Left cardiac atrium (tissue), 4 donors: Measurements from ENCODE around the gene ST6GALNAC5. TPM values are rescaled to one million over a fixed set of nuclear protein-coding genes. Genes with fewer than 3 reads are reported as not detected.

Experiments used
- ATAC-seq, 2 donors: fragments of 200-7000 bp; cut with Tn5 transposase; one replicate each; pipeline ENCODE4 v1.9.1; 2020; ENCODE audit warnings: mild to moderate bottlenecking in 2 of 2, moderate library complexity in 2 of 2
- DNase-seq: peaks from one replicate; pipeline ENCODE4 v3.0.0-alpha.2; 2020
- intact Hi-C, 2 donors: fragments of 100-400 bp; cut with DNase I; formaldehyde crosslinking; loops; one replicate each; pipeline versions ENCODE4 v1.14.1 to v1.15.1; 2022 to 2023
- total RNA-seq, 2 donors: library from RNA; stranded (reverse); fragmentation: NEBNext Ultra II Directional; extraction: Animal tissue kit (Norgen Biotek cat#: 25700); gene quantifications; one replicate each; pipeline ENCODE4 v1.2.1, GENCODE V29; 2021
- donor health status: DM: no; HTN: yes; CAD: no.
- donor health status: DM: no; HTN: yes; CAD: no; lungs with severe emphysema.
- donor health status: DM: yes; HTN: yes; CAD: no.
- donor health status: Dilated cardiomyopathy.

ST6GALNAC5 gene
- total RNA-seq, 2 donors from 2014 or later, result 0.52 to 0.71 TPM

DNA sequence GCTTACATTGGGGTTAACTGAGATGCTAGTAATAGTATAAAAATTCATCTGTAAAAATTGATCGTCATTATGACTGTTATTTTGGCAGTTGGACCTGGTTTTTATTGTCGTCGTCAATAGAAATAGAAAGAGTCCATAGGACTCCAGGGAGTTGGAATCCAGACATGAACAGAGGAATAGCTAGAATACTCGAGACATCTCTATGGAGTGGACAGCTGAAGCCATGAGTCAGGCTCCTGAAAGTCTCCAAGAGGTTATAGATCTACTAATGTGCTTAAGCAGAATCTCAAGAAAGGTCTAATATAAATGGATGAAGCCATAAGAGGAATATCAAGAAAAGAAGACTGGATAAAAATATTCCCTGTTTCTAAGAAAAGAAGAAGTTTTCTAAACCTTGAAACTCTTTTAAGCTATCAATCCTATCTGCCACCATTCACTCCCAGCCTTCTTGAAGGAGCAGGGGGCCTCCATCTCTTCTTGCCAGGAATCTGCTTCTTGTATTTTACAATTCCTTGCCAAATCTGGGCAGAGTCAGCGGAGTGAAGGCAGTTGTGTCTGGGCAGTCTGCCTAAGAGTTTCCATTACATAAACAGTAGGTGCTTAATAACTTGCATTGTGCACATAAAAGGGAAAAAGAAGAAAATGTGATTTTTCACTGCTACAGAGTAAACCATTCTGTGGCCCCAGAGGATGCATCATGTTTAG, 163.3 kb downstream of the ST6GALNAC5 start:
- ATAC-seq, result no peak
- intact Hi-C loops, result no loop called here

DNA sequence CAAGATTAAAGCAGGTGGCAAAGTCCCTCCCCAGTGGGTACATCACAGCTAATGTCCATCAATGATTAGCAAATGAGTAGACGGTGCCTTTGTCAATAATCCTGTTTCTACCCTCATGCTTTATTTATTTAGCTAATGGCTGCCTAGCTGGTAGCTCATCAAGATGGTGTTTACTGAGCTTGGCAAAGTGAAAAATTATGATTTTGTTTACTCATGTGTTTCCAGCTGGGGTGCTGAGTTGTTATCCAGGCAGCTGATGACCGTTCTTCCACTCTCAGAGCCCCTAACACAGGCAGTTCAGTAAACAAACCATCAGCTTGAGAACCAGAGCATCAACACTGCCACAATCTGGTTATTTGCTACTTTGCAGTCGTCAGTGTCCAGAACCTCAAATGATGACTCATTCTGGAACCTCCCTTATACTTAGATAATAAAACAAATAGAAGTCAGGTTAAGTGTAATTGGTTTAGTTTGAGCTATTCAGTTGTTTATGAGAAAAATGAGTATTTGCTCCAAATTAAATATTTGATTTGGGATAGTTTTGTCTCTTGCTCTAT, 163.9 kb downstream of the ST6GALNAC5 start:
- peak in 1 of 2 donors; percentile 47 for ATAC-seq
- intact Hi-C loops, result no loop called here
- DNase-seq, result no peak

More for the DNA sequence above, 163.3 kb downstream of the ST6GALNAC5 start:
- DNase-seq, result no peak

DNA sequence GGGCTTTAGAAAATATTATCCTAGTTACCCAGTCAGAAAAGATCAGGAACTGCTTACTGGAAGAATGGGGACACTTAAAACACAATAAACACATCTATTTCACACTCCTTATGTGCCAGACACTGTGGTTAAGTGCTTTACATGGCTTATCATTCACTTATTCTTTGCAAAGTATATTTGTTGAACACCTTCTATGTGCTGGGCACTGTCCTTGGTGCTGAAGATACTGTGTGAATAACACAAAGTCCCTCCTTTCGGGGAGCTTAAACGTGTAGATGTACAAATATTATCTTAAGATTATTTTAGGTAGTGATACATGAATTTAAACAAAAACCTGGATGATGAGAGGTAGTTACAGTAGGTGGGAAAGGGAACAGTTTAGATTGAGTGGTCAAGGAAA, 169.3 kb downstream of the ST6GALNAC5 start:
- intact Hi-C loops, result no loop called here
- no peak for ATAC-seq
- DNase-seq, result no peak

DNA sequence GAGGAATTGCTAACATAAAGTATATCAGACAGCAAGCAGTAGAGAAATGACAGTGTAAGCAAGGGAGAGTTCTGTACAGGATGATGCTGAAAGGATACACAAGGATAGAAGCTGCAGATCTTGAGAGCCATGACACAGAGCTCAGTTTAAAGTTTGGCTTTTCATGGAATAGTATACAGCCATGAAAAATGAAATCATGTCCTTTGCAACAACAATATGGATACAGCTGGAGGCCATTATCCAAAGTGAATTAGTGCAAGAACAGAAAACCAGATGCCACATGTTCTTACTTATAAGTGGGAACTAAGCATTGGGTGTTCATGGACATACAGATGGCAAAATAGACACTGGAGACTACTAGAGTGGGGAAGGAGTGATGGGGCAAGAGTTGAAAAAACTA, 169.8 kb downstream of the ST6GALNAC5 start:
- DNase-seq (no peak), ATAC-seq (no peak)
- intact Hi-C loops, result no loop called here

DNA sequence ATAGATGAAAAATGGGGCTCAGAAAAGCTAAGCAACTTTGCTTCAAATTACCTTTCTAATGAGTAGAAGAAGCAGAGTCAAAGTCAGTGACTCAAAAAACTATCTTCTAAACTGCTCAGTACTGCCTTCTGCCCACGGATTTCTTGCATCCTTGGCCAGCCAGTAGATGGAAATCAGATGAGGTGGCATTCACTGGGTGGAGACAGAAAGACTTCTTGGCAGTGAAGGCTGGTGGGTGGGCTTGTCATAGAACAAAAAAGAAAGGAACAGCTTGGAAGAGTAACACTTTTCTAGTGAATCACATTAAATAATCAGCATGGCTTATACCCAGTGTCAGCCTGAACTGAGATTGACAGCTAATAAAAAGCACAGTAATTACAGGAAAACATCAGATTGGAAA, 170.7 kb downstream of the ST6GALNAC5 start:
- DNase-seq (no peak), ATAC-seq (no peak)
- intact Hi-C loops, result no loop called here

DNA sequence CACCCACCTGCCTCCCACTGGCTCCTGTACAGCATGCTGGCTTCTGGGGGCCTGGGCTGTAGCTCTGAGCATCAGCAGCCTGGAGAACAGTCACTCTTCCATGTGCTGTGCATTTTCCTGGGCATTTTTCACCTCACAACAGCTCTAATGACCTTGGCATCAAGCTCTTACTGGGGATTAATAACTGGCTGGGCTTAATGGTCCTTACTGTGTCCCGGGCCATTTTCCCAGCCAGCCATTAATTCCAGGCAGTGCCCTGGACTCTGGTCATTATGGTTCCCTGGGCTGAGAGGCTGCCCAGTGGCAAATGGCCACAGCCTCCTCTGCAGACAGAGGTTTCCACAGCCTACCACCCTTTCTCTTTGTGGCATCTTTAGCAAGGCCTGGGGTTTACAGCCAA, 171.8 kb downstream of the ST6GALNAC5 start:
- DNase-seq (no peak), ATAC-seq (no peak)
- intact Hi-C loops, result no loop called here

DNA sequence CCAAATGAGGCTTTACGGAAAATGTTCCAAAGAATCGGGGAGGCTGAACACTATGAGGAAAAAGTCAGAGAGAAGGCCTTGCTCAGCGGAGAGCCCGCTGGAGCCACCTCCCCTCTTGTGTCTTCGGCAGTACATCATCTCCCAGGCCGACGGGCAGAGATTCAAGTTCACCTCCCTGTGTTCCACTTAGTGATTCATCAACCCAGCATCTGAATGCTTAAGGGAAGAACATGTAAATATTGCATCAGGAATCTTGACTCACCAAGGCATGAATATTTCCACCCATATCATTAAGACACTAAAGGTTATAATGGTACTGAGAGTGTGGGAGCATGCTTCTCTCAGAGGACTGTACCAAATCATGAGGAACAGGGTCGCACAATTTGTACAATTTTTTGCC, 172.5 kb downstream of the ST6GALNAC5 start:
- ATAC-seq (peak in 1 of 2 donors; percentile 96), DNase-seq (no peak)
- intact Hi-C loops, result no loop called here

DNA sequence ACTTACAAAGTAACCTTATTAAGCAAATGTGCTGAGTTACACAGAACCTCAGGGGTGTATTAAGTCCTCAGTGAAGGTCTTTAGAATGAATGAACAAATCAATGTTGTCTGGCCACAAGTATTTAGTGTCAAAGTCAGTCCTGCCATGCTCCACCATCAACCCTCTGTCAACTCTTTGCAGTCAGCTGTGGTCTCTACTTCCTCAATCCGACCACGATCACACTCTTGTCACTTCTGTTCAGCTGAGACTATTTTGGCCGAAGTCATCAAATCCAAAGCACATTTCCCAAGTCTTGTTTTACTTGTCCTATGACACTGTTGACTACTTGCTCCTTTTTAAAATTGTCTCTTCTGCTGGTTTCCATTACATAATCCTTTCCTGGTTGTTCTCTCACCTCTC, 173.5 kb downstream of the ST6GALNAC5 start:
- DNase-seq (no peak), ATAC-seq (no peak)
- intact Hi-C loops, result no loop called here

DNA sequence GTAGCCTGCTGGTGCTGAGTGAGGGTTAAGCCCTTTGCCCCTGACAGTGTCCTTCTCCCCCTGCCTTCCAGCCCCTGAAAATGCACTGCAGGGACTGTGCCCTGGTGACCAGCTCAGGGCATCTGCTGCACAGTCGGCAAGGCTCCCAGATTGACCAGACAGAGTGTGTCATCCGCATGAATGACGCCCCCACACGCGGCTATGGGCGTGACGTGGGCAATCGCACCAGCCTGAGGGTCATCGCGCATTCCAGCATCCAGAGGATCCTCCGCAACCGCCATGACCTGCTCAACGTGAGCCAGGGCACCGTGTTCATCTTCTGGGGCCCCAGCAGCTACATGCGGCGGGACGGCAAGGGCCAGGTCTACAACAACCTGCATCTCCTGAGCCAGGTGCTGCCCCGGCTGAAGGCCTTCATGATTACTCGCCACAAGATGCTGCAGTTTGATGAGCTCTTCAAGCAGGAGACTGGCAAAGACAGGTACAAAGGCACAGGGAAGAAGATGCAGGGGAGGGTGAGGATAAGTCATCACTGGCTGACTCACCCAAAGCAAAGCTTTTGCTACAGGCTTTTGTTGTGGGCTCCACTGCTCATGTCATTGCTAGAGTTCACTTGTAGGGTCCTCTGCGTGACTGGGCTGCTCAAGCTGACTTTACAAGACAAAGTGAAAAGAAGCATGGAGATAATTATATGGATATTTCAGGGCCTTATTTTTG, 177.0 kb downstream of the ST6GALNAC5 start:
- ATAC-seq, result no peak
- intact Hi-C loops, result no loop called here
- DNase-seq, result no peak

DNA sequence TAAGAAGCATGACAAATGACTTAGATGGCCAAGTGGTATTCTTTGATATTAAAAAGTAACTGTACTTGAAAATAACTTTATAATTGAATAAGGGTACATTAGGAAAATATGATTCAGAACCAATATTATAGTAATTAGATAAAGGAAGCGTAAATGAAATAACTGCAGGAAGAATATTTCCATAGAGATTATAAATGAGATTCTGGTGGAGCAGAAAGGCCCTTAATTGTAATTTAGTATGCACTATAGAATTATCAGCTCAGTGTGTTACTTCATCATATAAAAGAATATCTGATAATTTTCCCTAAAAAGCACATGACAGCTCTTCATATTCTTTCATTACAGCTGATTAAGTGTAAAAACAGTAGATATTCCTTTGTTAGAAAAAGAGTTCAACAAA, 180.3 kb downstream of the ST6GALNAC5 start:
- ATAC-seq, result no peak
- intact Hi-C loops, result no loop called here

DNA sequence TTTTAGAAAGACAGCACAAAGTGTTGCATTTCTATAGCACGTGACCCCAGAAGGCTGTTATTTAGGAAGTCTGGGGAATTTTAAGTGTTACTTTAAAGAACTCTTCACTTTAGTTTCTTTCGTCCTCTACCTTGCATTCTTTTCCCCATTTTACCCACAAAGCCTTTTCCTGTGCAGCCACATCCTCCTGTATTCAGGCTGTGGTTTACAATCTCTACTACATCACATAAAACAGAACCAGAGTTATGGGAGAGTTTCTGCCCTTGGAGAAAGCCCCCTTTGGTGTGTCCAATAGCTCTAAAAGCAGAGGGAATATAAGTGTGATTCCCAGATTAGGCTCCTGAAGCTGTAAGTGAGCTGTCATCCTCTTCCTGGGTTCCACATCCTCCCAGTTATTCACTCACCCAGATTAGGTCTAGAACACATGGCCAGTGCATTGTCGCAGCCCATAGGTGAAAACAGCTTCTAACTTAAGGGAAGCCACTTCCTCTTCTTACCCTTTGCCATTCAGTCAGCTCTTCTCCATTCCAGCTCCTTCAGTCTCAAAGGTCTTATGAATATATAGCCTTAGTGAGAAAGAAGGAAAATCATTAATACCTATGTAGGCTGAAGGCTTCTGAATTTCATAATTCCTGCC, 180.8 kb downstream of the ST6GALNAC5 start:
- ATAC-seq (no peak), DNase-seq (no peak)
- intact Hi-C loops, result no loop called here

More for the DNA sequence above, 180.3 kb downstream of the ST6GALNAC5 start:
- DNase-seq, result no peak

DNA sequence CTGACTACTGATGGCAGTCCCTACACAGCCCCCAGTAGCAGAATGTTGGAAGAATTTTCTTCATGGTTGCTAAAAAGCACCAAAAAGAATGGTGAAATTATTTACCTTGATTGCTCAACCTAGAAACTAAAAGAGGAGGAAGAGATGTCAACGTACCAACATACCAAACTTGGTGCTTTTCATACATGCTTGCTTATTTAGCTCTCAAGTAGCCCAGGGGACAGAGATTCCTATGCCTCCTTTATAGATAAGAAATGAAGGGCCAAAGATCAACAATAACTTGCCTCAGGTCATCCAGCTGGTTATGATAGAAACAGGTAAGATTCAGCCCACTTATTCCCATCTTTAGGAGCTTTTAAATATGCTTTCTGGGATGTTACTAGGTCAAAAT, 181.3 kb downstream of the ST6GALNAC5 start:
- DNase-seq (no peak), ATAC-seq (no peak)
- intact Hi-C loops, result no loop called here

DNA sequence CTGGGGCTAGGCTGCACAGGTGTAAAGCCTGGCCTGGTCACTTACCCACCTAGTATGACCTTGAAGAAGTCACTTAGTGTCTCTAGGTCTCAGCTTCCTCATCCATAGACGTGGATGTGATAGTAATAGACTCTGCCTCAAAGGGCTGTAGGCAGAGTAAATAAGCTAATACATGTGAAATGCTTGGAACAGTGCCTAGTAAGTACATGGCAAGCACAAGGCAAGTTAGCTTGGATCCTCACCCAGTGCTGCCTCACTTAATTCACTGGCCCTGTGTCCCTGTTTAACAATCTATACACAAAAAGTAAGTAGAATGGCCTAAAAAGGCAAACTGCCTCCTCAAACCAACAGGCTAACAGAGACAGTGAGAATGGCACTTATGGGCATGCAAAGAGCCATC, 184.1 kb downstream of the ST6GALNAC5 start:
- DNase-seq (no peak), ATAC-seq (no peak)

DNA sequence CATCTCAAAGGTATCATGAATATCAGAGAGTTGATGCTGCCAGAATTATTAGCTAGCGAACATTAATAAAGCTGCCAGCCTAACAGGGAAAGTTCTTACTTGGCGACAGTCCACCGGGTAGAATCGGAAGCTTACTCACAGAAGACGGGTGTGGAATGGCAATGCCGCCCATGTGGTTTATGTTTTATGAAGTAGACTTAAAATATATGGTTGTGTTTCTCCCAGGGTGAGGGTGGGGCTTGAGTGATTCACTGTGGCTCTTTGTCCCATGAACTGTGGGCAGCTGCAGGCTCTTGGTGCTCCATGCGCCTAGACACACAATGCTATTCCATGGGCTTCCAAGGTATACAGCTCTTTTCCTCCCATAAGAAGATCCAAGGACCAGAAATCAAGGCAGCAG, 189.2 kb downstream of the ST6GALNAC5 start:
- intact Hi-C loops, result no loop called here
- DNase-seq (no peak), ATAC-seq (no peak)

More for the DNA sequence above, 184.1 kb downstream of the ST6GALNAC5 start:
- intact Hi-C loops, result no loop called here

DNA sequence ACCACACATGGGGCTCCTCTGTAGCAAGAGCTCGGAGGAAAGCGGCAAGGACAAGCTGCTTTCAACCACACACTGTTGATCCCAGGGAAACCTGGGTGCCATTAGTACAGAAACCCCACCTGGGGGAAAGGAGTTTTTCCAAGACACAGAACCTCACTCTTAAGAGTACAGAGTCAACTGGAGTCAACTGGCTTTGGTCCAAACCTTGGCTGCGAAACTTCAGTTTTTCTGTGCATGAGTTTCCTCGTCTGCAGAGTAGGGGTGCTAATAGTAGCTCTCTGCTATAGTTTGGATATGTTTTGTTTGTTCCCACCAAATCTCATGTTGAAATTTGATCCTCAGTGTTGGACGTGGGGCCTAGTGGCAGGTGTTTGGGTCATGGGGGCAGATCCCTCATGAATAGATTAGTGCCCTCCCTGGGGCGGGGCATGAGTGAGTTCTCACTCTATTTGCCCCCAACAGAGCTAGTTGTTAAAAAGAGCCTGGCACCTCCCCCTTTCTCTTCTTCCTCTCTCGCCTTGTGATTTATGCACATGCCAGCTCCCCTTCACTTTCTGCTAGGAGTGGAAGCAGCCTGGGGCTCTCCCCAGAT, 190.8 kb downstream of the ST6GALNAC5 start:
- intact Hi-C loops, result no loop called here
- DNase-seq, result no peak
- ATAC-seq, result no peak

DNA sequence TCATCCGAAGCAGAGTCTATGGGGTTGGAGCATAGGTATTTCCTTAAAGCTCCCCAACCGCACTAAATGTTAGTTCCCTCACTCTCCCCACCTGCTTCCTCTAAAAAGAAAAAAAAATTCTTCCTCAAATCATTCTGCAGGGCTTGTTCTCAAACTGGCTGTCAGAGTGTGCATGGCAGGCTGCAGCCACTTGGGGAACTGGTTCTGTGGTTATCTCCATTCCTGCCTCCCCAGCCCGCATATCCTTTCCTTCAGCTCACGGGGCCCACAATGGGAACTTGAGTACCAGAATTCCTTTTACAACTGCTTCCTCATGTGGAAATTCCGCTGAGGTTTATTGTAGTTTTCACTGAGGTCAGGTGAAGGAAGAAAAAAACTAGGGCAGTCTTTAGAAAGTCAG, 192.7 kb downstream of the ST6GALNAC5 start:
- intact Hi-C loops, result no loop called here

DNA sequence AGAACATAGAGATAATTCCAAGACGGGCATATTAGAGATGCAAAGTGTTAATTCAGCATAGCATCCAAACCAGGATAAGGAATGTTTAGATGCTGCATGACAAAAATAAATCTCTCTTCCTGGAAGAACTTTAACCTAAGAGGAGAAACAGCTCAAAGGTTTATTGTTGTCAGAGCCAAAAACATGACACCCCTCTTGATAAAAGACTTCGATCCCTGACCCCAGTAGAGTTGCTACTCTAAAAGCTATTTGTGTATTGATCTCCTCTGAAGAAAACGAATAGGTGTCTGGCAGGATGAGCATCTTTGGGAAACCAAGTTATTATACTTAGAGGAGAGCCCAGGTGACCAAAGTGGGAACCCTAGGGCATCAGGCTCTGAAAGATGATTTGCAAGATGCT, 193.9 kb downstream of the ST6GALNAC5 start:
- intact Hi-C loops, result no loop called here

More for the DNA sequence above, 192.7 kb downstream of the ST6GALNAC5 start:
- DNase-seq (no peak), ATAC-seq (no peak)

DNA sequence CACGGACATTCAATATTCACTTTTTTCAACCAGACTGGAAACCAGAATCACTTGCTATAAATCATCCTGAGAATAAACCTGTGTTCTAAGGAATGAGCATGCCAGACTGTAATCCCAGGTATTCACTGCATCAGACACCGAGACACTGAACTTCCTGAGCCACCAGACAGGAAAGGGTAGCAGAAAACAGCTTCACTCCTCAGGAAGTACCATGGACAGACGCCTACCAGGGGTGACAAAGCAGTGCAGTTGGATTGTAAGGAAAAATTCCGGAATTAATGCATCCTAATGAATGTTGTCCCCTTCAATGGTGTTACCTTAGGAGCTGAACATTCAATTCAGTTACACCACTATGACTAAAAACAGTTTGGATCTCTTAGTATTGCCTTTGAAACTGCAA, 195.8 kb downstream of the ST6GALNAC5 start:
- DNase-seq, result no peak
- no peak for ATAC-seq
- intact Hi-C loops, result no loop called here

More for the DNA sequence above, 193.9 kb downstream of the ST6GALNAC5 start:
- ATAC-seq (no peak), DNase-seq (no peak)

DNA sequence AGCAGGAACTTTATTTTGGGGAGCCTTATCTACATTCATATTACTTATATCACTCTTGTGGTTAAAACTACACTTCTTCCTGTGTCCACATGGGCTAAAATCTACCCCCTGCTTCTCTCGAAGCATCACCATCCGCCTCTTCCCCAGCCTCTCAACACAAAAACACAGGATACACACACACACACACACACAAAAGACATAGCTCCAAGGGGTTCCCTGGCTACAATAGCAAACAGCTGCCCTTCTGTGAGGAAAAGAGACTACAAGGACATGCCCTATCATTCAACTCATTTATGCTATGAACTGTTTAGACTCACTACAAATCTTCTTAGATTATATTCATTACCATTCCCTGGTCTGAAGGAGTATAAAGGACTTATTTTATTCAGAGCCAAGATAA, 197.0 kb downstream of the ST6GALNAC5 start:
- intact Hi-C loops, result no loop called here
- ATAC-seq (no peak), DNase-seq (no peak)
